Measurements from ENCODE around the gene SLC7A14.

GRCh38 chr3:170500995-170501394, 84.9 kb downstream of the SLC7A14 start:
- TF ChIP-seq CTCF (conservative IDR thresholded peaks at IDR 0.05; ENCODE audit: low read length) (no peak), EZH2phosphoT487 (IDR thresholded peaks at IDR 0.05; ENCODE audit: borderline replicate concordance, low read depth, low read length) (no peak)
